GM12878 (cell line): ENCODE data around the gene RFX7.

Experiments used
- CTCF ChIP-seq, 3 experiments: IDR thresholded peaks in 2 of 3; conservative IDR thresholded peaks in 1 of 3; 2 replicates each; pipeline ENCODE4 v1.5.1; 2011; ENCODE audit warnings: low read depth in 3 of 3, low read length in 3 of 3, mild to moderate bottlenecking in 3 of 3, control low read depth in 2 of 3, moderate library complexity in 2 of 3, inconsistent platforms in 1 of 3, mixed read lengths in 1 of 3; ENCODE audit not compliant: control insufficient read depth in 2 of 3, insufficient read depth in 1 of 3; ENCODE audit errors: extremely low read depth in 1 of 3
- ZBTB11 ChIP-seq: fragments of 450-650 bp; formaldehyde crosslinking; IDR thresholded peaks from 2 replicates; pipeline ENCODE4 v1.5.0; 2022; ENCODE audit warnings: mild to moderate bottlenecking, missing genetic modification characterization
- ZBTB40 ChIP-seq: fragments of 450-650 bp; IDR thresholded peaks from 2 replicates; pipeline ENCODE4 v1.6.1; 2016; ENCODE audit warnings: mild to moderate bottlenecking, moderate library complexity, borderline replicate concordance

- TF ChIP-seq ZBTB11 (CRISPR knock-in tag): no peak
- TF ChIP-seq CTCF (IDR thresholded peaks at IDR 0.05 in 2 of 3, conservative IDR thresholded peaks at IDR 0.05 in 1 of 3; ENCODE audit: control insufficient read depth in 2 of 3, extremely low read depth in 1 of 3, insufficient read depth in 1 of 3, low read depth in 3 of 3, low read length in 3 of 3): no peak
- no peak for TF ChIP-seq ZBTB40
Observed at GRCh38 chr15:56099311-56099710, 144.4 kb downstream of the RFX7 start.
